IMR-90 (cell line): Measurements from ENCODE around the gene PRAF2.

Experiments used
- RAD21 ChIP-seq: IDR thresholded peaks from 2 replicates; pipeline ENCODE4 v1.6.1; 2012; ENCODE audit warnings: low read length, improper control_type of control experiment
- RCOR1 ChIP-seq: IDR thresholded peaks from 2 replicates; pipeline ENCODE4 v1.6.1; 2012; ENCODE audit warnings: mild to moderate bottlenecking, low read length, improper control_type of control experiment; ENCODE audit not compliant: insufficient replicate concordance
- TF ChIP-seq, protein P1 (sequence below): conservative IDR thresholded peaks from 2 replicates; pipeline ENCODE4 v1.5.1; 2012; ENCODE audit warnings: mild to moderate bottlenecking, low read depth, low read length, improper control_type of control experiment

DNA sequence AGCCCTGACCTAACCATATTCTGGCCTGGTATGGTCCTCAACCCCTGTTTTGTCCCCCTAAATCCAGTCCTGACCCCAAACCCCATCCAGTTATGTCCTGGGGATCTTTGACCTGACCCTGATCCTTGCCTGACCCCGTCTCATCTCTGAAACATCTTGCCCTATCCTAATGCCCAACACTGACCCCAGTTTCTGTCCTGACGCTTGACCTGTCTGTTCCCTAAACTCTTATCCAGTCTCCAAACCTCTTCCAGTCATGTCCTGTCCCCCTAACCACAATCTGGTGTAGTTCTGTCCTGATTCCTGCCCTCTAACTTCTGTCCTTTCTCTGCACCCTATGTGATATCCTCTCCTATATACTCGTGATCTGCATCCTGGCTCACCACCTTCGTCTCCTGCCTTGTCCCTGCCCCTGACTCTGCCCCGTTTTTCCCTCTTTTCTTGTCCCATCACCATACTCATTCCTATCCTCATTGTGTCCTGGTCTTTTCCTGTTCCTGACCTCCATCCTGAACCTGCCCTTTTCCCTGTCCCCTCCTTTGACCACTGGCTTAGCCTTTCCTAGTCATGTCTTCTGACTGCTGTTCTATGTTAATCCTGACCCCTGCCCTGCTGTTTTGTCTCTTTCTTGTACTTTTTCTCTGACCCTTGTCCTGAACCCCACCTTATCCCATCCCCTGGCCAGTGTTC lies 19.6 kb downstream of the PRAF2 start:
- TF ChIP-seq, protein P1, sequence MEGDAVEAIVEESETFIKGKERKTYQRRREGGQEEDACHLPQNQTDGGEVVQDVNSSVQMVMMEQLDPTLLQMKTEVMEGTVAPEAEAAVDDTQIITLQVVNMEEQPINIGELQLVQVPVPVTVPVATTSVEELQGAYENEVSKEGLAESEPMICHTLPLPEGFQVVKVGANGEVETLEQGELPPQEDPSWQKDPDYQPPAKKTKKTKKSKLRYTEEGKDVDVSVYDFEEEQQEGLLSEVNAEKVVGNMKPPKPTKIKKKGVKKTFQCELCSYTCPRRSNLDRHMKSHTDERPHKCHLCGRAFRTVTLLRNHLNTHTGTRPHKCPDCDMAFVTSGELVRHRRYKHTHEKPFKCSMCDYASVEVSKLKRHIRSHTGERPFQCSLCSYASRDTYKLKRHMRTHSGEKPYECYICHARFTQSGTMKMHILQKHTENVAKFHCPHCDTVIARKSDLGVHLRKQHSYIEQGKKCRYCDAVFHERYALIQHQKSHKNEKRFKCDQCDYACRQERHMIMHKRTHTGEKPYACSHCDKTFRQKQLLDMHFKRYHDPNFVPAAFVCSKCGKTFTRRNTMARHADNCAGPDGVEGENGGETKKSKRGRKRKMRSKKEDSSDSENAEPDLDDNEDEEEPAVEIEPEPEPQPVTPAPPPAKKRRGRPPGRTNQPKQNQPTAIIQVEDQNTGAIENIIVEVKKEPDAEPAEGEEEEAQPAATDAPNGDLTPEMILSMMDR: no peak
- no peak for TF ChIP-seq RAD21
- no peak for TF ChIP-seq RCOR1
